Right atrium auricular region (tissue), 2 donors: ENCODE data around the gene THOC6. TPM values are rescaled to one million over a fixed set of nuclear protein-coding genes. Genes with fewer than 3 reads are reported as not detected.

Experiments
- DNase-seq: peaks from one replicate; pipeline ENCODE4 v3.0.0-alpha.2; 2019; ENCODE audit warnings: low spot score
- H3K27ac ChIP-seq, 2 donors: fragments of 200-600 bp; sonication (generic); 1 replicate in 1 of 2; 2 replicates in 1 of 2; pipeline ENCODE4 v1.5.1; 2016 to 2019
- H3K27me3 ChIP-seq, 2 donors: fragments of 200-600 bp; sonication (generic); one replicate each; pipeline versions ENCODE4 v1.5.1 to v1.6.0; 2017 to 2019
- H3K36me3 ChIP-seq: fragments of 200-600 bp; sonication (generic); one replicate; pipeline ENCODE4 v1.5.1; 2016
- H3K4me1 ChIP-seq, 2 donors: fragments of 200-600 bp; sonication (generic); one replicate each; pipeline versions ENCODE4 v1.5.1 to v1.6.0; 2017 to 2019
- H3K4me3 ChIP-seq, 2 donors: fragments of 200-600 bp; sonication (generic); 1 replicate in 1 of 2; 2 replicates in 1 of 2; pipeline ENCODE4 v1.5.1; 2017 to 2019; ENCODE audit warnings: mild to moderate bottlenecking in 1 of 2, moderate library complexity in 1 of 2
- H3K9me3 ChIP-seq, 2 donors: fragments of 200-600 bp; sonication (generic); one replicate each; pipeline ENCODE4 v1.5.1; 2019
- total RNA-seq, 2 donors: library from RNA; depleted of rRNA; stranded (reverse); fragments of >200 nt; gene quantifications; one replicate each; pipeline ENCODE4 v1.1.0, GENCODE V29; 2016
- TF ChIP-seq, protein P1 (sequence below), 2 donors: fragments of 200-600 bp; sonication (generic); IDR thresholded peaks; one replicate each; pipeline ENCODE4 v1.5.1; 2019; ENCODE audit warnings: antibody characterized with exemption in 2 of 2

Gene THOC6
- total RNA-seq, 2 donors from 2014 or later, result 7.4 to 12.6 TPM

DNA sequence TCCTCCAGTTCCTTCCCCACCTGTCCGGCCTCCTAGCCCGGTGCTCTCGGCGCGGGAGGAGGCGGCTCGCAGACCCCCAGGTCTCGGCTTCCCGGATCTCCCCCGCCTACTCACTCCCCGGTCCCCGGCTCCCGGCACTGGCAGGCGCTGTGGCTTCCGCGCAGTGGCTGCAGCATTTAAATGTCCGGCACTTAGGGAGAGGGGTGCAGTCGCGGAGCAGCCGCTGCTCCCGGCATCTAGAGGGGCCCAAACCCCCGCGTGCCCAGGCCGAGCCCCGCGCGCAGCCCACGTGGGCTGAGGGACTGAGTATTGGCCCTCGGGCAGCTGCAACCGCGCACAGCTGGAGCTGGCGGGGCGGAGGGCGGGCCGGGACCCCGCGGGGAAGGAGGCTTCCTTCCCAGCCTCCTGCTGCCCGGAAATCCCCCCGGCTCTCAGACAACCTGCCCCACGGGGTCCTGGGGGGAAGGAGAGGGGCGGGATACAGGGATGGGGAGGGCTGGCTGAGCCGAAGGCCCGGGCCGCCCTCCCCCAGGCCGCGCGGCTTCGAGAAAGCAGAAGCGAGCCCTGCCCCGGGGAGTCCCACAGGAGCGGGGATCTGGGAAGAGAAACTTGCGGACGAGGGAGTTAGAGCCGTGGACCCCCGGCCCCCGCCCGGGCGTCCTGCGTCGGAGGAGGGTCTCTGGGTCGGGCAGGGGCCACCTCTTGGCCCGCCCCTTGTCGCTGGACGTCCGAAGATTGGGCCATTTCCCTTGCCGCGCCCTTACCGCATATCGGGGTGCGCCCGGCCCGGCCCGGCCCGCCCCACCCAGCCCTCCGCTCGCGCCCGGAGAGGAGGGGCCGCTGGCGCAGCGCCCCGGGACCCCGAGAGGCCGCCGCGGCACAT is 22.2 kb downstream of the THOC6 start, which contains the start of gene MMP25:
Gene MMP25, plus strand, starts transcription at position 804 of the 883 bp plus-strand sequence. CDS start 357 bp downstream, outside the sequence.
- no peaks in the 10 kb centered on the region for H3K36me3 ChIP-seq
- H3K27ac ChIP-seq, result no peak within 1 kb of the TSS
- TF ChIP-seq, protein P1, sequence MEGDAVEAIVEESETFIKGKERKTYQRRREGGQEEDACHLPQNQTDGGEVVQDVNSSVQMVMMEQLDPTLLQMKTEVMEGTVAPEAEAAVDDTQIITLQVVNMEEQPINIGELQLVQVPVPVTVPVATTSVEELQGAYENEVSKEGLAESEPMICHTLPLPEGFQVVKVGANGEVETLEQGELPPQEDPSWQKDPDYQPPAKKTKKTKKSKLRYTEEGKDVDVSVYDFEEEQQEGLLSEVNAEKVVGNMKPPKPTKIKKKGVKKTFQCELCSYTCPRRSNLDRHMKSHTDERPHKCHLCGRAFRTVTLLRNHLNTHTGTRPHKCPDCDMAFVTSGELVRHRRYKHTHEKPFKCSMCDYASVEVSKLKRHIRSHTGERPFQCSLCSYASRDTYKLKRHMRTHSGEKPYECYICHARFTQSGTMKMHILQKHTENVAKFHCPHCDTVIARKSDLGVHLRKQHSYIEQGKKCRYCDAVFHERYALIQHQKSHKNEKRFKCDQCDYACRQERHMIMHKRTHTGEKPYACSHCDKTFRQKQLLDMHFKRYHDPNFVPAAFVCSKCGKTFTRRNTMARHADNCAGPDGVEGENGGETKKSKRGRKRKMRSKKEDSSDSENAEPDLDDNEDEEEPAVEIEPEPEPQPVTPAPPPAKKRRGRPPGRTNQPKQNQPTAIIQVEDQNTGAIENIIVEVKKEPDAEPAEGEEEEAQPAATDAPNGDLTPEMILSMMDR (IDR thresholded peaks at IDR 0.05), result no peak
- H3K27me3 ChIP-seq, result peaks cover 23 to 35% of the 10 kb centered on the region in 2 donors
- peak within 1 kb of the TSS; percentile 34 to 48 for H3K4me3 ChIP-seq
- no peak for DNase-seq
- no peaks in the 10 kb centered on the region for H3K9me3 ChIP-seq
- peaks cover 0 to 22% of the 10 kb centered on the region in 2 donors for H3K4me1 ChIP-seq

DNA sequence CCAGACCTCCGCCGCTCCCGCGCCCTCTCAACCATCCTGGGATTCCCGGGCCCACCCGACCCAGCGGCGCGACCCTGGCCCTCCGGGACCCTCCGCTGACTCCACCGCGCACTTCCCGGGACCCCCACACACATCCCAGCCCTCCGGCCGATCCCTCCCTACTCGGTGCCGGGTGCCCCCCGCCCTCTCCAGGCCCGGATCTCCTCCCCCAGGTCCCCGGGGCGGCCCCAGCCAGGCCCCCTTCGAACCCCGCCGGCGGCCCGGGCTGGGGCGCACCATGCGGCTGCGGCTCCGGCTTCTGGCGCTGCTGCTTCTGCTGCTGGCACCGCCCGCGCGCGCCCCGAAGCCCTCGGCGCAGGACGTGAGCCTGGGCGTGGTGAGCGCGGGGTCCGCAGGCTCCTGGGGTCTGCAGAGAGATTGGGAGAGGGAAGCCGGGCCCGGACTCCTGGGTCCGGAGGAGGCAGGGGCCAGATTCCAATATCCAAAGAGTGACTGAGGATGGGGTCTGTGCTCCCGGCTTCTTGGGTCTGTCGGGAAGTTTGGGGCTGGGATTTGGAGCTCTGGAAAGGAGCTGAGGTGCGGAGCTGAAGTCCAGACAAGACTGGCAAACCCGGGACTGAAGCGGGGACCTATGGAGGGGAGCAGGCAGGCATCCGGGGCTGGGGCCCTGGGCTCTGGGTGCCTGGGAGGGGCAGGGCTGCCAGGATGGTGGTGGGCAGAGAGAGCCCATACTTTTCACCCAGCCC is 23.0 kb downstream of the THOC6 start:
- Histone ChIP-seq H3K27me3 (peaks cover 23 to 35% of the 10 kb centered on the region in 2 donors), H3K4me3 (peak overlapping the region in 1 of 2 donors; percentile 48), H3K4me1 (peaks cover 0 to 22% of the 10 kb centered on the region in 2 donors), H3K36me3 (no peaks in the 10 kb centered on the region), H3K27ac (no peak overlapping the region), H3K9me3 (no peaks in the 10 kb centered on the region)
- TF ChIP-seq, protein P1 (IDR thresholded peaks at IDR 0.05), result no peak
- no peak for DNase-seq

DNA sequence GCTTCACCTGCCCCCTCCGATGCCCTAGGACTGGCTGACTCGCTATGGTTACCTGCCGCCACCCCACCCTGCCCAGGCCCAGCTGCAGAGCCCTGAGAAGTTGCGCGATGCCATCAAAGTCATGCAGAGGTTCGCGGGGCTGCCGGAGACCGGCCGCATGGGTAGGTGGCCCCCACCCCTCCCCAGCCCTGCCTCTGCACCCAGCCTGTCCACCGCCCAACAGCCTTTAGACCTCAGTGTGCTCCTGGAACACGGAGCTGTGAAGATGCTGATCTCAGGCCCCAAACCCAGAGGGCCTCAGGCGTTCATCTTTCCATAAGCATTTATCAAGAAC is 23.5 kb downstream of the THOC6 start:
- H3K4me3 ChIP-seq, result no peak overlapping the region
- peaks cover 0 to 22% of the 10 kb centered on the region in 2 donors for H3K4me1 ChIP-seq

DNA sequence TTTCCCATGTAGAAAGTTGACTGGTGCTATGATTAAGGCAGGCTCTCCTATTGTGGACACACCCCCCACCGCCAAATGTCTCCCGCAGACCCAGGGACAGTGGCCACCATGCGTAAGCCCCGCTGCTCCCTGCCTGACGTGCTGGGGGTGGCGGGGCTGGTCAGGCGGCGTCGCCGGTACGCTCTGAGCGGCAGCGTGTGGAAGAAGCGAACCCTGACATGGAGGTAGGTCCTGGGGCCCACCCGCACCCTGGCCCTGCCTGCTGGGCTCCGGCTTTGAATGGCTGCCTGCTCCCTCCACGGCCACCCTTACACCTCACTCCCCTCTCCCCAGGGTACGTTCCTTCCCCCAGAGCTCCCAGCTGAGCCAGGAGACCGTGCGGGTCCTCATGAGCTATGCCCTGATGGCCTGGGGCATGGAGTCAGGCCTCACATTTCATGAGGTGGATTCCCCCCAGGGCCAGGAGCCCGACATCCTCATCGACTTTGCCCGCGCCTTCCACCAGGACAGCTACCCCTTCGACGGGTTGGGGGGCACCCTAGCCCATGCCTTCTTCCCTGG is 26.2 kb downstream of the THOC6 start:
- TF ChIP-seq, protein P1 (IDR thresholded peaks at IDR 0.05), result no peak
- Histone ChIP-seq H3K27me3 (peaks cover 8 to 24% of the 10 kb centered on the region in 2 donors), H3K27ac (no peak overlapping the region), H3K36me3 (no peaks in the 10 kb centered on the region), H3K4me3 (no peak overlapping the region), H3K4me1 (peaks cover 0 to 21% of the 10 kb centered on the region in 2 donors), H3K9me3 (no peaks in the 10 kb centered on the region)
- DNase-seq, result no peak

More for the DNA sequence above, 23.5 kb downstream of the THOC6 start:
- H3K36me3 ChIP-seq, result no peaks in the 10 kb centered on the region
- TF ChIP-seq, protein P1 (IDR thresholded peaks at IDR 0.05), result no peak
- H3K9me3 ChIP-seq, result no peaks in the 10 kb centered on the region
- DNase-seq, result no peak
- H3K27me3 ChIP-seq, result peaks cover 23 to 35% of the 10 kb centered on the region in 2 donors
- no peak overlapping the region for H3K27ac ChIP-seq

DNA sequence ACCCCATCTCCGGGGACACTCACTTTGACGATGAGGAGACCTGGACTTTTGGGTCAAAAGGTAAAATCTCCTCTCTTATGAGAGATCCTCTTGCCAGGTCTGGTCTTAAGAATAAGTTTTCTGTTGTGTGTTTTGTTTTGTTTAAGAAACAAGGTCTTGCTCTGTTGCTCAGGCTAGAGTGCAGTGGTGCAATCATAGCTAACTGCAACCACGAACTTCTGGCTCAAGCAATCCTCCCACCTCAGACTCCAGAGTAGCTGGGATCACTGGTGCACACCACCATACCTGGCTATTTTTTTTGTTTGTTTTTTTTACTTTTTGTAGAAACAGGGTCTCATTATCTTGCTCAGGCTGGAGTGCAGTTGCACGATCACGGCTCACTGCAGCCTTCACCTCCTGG is 26.7 kb downstream of the THOC6 start:
- TF ChIP-seq, protein P1 (IDR thresholded peaks at IDR 0.05), result no peak
- Histone ChIP-seq H3K4me1 (peaks cover 0 to 16% of the 10 kb centered on the region in 2 donors), H3K36me3 (no peaks in the 10 kb centered on the region), H3K27me3 (peaks cover 7 to 19% of the 10 kb centered on the region in 2 donors), H3K9me3 (no peaks in the 10 kb centered on the region), H3K27ac (no peak overlapping the region), H3K4me3 (no peak overlapping the region)
- DNase-seq, result no peak
